ENCODE data around the gene SMDT1.
"Not testable (repeated sequence)": the region's sequence is repeated elsewhere in the genome, so short reads cannot be mapped to it uniquely, and the experiment has no call there.

Gene SMDT1

DNA sequence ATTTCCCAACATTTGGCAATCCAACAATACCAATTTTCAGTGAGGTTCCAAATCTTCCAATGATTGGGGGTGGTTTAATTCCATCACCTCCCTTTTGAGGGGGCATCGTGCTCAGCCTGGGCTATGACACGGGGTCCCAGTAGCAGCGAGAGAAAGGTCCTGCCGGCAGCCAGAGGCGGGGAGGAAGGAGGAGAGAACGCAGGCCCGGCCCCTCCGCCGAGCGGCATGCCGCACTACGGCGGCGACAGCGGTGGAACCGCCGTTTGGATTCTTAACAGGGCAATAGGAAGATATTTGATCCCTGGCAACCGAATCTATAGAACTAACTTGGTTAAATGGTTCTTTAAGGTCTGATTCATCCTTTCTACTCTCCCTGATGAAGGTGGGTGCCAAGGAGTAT is 29.3 kb downstream of the SMDT1 start:
- FAIRE-seq (peak; percentile 42), DNase-seq (ENCODE audit: low spot score) (no peak)

DNA sequence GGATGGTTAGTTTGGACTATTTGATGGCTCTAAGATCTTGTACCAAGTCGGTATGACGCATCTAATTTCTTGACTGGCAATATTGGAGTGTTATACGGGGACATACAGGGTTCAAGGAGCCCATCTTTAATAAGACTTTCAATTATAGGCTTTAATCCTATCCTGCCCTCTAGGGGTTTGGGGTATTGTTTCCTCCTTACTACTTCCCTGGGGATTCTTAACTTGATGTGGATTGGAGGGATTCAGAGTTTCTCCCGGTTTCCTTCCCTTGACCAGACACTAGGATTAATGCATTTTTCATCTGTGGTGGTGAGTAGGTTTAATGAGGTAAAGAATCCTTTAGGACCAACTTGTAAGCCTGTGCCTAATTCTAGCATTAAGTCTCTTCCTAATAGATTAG is 32.3 kb downstream of the SMDT1 start:
- FAIRE-seq: no peak
- DNase-seq (ENCODE audit: low spot score): no peak

DNA sequence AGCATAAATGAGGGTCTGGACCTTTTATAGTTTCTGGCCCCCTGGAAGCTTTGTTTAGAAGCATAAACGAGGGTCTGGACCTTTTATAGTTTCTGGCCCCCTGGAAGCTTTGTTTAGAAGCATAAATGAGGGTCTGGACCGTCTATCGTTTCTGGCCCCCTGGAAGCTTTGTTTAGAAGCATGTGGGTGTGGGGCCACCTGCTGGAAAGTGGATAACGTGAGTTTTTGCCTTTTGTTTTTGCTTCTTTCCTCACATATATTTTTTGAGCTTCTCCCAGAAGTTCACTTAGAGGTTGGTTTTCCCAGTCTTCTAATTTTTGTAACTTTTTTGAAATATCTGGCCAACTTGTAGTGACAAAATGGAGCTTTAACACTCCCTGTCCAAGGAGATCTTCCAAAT is 33.3 kb downstream of the SMDT1 start:
- DNase-seq (ENCODE audit: low spot score); FAIRE-seq: not testable (repeated sequence)

DNA sequence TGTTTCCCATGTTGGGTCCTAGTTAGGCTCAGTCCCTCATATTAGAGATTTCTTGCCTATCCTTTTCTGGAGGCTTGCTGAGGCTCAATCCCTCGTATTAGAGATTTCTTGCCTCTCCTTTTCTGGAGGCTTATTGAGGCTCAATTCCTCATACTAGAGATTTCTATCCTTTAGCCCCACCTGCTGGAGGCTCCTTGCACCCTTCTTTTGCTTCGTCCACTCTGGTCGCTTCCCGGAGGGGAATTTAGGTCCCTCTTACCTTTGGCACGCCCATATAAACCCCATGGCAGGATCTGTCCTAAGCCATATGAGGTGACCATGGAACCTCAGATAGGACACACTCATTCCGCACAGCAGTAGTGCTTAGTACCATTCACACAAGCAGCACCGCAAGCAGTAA is 35.2 kb downstream of the SMDT1 start:
- FAIRE-seq (peak; percentile 44), DNase-seq (ENCODE audit: low spot score) (peak; percentile 39)

DNA sequence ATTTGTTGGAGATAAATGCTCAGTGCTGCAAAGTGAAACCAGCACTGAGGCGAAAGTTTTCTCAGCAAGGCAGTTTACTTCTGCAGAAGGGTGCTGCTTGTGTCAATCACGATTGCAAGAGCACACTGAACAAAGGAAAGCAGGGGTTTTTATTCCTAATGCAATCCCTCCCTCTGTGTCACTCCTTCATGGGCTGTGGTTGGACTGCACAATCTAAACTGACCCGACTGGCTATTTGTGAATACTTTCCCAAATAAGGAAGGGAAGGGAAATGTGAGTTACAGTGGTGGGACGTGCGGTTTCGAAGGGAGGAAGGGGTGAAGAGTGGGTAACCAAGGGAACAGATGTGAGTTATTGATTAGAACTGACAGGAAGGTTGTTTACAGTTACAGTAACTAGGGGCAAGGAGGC is 35.9 kb downstream of the SMDT1 start:
- peak; percentile 75 for FAIRE-seq
- DNase-seq (ENCODE audit: low spot score): not testable (repeated sequence)

DNA sequence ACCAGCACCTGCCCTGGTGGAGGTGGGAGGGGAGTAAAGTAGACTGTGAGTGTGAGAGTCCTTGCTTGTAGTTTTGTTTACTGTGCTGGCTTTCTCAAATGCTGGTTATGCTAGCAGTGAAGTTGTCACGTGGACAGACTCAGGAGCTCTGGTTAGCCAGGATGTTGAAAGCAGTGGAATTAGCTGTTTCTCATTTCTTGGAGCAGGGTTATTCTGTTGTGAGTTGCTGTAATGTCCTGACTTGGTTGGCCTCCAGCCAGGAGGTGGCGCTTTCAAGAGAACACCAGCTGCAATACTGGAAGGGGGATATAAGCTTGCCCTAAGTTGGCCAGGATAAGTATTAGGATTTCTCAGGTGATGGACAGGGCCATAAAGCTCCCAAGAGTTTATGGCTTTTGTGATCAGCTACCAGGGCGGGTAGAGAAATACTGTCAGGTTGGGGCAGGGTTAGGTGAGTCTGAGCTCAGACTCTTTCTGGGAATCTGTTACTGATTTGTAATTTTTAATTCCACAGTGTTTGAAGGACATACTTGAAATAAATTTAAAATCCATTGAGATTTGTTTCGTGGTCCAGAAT is 37.4 kb downstream of the SMDT1 start:
- DNase-seq (ENCODE audit: low spot score) (no peak), FAIRE-seq (peak; percentile 70)

DNA sequence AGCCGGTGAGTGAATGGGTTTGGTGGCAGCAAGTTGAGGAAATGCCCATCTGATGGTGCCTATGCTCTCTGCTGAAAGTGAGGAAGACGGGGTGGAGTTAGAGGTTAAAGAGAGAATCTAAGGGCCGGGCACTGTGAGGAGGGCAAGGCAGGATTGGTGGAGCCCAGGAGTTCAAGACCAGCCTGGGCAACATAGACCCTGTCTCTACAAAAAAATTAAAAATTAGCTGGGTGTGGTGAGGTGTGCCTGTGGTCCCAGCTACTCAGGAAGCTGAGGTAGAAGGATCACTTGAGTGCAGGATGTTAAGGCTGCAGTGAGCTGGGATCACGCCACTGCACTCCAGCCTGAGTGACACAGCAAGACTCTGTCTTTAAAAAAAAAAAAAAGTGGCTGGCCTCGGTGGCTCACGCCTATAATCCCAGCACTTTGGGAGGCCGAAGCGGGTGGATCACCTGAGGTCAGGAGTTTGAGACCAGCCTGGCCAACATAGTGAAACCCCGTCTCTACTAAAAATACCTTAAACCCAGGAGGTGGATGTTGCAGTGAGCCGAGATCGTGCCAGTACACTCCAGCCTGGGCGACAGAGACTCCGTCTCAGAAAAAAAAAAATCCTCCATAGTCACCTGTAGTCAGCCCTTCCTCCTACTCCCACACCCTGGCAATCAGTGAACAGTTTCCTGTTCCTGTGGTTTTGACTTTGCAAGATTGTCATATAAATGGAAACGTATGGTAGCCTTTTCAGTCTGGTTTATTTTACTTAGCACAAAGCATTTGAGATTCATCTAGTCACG is 40.9 kb downstream of the SMDT1 start:
- FAIRE-seq: not testable (repeated sequence)

DNA sequence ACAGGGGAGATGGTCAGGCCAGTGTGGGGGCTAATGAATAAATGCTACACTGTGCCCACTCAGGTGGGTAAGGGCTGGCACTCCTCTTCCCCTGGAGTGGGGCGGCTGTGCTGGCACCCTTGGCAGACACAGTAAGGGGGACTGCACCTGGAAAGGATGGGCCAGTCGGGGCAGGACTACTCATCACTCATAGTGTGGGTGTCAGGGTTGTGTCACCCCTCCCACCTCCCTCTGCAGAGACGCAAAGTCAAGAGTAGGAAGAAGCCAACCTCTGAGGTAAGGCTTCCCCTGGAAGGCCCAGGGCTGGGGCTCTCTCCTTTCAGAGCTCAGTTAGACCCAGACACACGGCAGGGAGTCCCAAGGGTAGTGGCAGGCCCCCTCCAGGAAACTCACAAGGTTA is 44.0 kb downstream of the SMDT1 start:
- not testable (repeated sequence) for DNase-seq (ENCODE audit: low spot score); FAIRE-seq

More for the DNA sequence above, 40.9 kb downstream of the SMDT1 start:
- not testable (repeated sequence) for DNase-seq (ENCODE audit: low spot score)

DNA sequence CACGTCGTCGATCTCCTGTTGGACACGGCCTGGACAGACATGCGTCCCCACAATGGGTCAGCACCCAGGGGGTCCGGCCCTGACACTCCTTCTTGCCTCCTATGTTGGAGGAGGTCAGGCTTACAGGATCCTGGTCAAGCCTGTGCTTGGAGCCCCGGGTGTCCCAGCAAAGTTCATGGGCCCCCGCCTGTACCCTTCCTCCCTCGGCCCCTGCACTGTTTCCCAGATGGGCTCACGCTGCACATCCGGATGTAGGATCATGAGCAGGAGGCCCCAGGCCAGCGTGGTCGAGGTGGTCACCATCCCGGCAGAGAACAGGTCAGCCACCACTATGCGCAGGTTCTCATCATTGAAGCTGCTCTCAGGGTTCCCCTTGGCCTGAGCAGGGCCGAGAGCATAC is 48.1 kb downstream of the SMDT1 start:
- DNase-seq (ENCODE audit: low spot score) (no peak), FAIRE-seq (peak; percentile 5)

DNA sequence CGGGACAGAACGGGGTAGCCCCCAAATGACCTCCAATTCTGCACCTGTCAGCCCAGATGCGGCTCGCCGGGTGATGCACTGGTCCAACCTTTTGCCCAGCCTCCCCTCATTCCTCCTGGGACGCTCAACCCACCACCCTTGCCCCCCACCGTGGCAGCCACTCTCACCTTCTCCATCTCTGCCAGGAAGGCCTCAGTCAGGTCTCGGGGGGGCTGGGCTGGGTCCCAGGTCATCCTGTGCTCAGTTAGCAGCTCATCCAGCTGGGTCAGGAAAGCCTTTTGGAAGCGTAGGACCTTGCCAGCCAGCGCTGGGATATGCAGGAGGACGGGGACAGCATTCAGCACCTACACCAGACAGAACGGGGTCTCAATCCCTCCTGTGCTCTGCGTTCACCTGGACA is 48.5 kb downstream of the SMDT1 start:
- not testable (repeated sequence) for DNase-seq (ENCODE audit: low spot score)
- peak; percentile 93 for FAIRE-seq

DNA sequence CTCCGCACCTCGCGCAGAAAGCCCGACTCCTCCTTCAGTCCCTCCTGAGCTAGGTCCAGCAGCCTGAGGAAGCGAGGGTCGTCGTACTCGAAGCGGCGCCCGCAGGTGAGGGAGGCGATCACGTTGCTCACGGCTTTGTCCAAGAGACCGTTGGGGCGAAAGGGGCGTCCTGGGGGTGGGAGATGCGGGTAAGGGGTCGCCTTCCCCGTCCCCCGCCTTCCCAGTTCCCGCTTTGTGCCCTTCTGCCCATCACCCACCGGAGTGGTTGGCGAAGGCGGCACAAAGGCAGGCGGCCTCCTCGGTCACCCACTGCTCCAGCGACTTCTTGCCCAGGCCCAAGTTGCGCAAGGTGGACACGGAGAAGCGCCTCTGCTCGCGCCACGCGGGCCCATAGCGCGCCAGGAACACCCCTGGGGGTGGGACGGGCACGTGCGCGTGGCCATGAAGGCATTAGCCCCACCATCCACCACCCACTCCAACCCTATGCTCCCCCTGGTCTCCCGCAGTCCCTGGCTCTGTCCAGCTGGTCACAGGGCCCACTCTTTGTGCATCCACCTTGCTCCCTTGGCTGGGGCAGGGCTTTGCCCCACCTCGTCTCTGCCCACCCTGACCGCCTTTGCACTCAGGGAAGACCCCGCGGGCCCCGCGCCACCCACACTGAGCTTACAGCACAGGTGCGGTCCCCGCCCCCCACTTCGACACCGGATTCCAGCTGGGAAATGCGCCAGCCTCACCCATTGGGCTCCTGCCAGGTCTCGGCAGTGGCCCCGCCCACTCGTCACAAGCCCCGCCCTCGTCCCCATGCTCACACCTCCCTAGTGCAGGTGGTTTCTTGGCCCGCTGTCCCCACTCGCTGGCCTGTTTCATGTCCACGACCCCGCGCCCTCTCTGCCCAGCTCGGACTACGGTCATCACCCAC is 49.5 kb downstream of the SMDT1 start:
- FAIRE-seq (peak; percentile 72), DNase-seq (ENCODE audit: low spot score) (peak; percentile 35)

DNA sequence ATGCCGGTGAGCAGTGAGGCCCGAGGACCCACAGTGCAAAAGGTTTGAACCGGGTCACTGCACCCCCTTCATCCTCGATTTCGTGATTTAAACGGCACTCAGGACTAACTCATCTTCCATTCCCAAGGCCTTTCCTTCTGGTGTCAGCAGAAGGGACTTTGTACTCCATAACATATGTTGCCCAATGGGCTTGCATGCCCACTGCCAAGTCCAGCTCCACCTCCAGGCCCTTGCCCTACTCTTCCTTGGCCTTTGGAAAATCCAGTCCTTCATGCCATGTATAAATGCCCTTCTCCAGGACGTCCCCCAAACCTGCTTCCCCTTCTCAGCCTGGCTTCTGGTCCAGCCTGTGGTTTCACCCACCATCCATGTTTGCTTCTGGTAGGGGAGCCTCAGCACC is 50.7 kb downstream of the SMDT1 start:
- FAIRE-seq: peak; percentile 50
- DNase-seq (ENCODE audit: low spot score): not testable (repeated sequence)

DNA sequence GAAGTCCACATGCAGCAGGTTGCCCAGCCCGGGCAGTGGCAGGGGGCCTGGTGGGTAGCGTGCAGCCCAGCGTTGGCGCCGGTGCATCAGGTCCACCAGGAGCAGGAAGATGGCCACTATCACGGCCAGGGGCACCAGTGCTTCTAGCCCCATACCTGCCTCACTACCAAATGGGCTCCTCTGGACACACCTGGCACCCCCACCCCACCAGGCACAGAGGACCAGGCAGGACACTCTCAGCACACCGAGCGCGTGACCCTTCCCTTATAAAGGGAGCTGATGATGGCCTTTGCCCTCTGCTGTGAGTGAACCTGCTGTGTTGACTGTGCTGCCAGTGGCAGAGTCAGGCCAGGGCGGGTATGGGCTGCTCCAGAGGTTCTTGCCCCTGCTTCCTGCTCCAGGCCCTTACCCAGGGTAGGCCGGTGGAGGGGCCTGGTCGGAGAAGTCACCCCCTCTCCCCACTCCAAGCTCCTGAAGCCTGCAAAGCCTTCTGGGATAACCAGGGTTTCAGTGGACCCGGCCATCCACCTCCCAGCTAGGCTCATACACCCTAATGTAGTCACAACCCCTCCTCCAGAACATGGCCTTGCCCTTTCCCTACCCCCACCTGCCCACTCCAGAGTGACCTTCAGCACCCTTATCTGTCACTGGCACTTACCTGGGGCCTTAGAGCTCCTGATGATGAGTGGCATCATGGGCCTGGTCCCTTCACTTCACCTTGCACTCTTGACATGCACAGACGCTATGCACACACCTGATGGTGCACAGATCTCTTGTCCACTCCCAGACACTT is 51.3 kb downstream of the SMDT1 start, which contains the start of gene CYP2D6:
TSS of gene CYP2D6 (minus strand) at position 172 of the 793 bp plus-strand sequence. CDS start at position 153, 19 bp downstream.
- not testable (repeated sequence) for DNase-seq (ENCODE audit: low spot score)
- FAIRE-seq: peak; percentile 79

DNA sequence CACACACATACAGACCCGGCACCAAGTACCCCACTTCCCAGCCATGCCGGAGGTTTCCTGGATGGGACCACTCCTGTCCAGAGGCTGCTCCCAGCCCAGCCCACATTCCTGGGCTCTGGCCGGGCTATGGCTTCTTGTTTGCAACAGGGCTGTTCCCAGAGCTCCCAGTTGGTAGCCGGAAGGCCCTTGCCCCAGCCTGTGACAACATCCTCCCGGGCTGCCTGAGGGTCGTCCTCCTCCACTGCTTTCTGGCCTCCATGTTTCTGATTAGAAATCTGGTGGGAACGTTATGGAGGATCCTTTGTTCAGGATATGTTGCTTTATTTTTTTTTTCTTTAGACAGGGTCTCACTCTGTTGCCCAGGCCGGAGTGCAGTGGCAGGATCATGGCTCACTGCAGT is 52.1 kb downstream of the SMDT1 start:
- DNase-seq (ENCODE audit: low spot score) (no peak), FAIRE-seq (no peak)

DNA sequence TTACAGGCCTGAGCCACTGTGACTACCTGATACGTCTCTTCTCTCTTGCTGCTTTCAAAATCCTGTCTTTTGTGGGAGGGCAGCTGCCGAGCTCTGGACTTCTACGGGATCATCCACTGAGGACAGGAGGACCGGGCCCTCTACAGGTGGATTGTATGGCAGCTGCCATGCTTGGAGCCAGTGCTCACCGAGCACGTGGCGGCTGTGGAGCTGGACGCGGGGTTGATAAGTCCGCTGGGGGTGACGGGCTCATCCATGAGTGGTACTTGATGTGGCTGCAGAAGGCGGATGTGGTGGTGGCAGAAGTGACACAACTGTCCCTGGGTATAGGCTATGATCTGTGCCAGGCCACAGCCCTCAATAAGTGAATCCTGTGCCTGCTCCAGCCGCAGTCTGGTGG is 53.0 kb downstream of the SMDT1 start:
- DNase-seq (ENCODE audit: low spot score) (no peak), FAIRE-seq (no peak)

Measured in urothelium cell line (cell line).